ENCODE measurements around the gene ADPGK. TPM values are rescaled to one million over a fixed set of nuclear protein-coding genes. Genes with fewer than 3 reads are reported as not detected.

Gene ADPGK
- total RNA-seq, 1 donor, result 57.9 TPM

DNA sequence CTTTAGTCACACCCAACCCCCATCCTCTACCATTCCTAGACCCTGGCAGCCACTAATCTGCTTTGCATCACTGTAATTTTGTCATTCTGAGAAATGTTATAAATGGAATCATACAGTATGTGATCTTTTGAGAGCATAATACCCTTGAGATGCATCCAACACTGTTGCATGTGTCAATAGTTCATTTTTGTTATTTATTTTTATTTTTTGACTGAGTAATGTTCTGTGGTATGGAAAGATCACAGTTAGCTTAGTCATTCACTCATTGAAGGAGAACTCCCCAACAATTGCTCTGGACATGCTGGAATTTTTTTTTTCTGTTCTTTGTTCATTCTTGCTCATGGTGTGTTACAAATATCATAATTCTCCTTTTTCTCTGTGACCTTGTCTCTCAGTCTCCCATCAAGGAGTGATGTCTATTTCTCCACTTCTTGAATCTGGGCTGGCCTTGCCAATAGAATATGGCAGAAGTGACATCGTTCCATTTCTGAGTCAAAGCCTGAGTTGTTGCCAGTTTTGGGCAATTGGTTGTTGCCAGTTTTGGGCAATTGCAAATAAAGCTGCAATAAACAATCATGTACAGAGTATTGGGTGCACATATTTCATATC, 6.8 kb upstream of the ADPGK start:
- no peak overlapping the region for H3K27ac ChIP-seq (ENCODE audit: low read depth, low read length)
- TF ChIP-seq, protein P1, sequence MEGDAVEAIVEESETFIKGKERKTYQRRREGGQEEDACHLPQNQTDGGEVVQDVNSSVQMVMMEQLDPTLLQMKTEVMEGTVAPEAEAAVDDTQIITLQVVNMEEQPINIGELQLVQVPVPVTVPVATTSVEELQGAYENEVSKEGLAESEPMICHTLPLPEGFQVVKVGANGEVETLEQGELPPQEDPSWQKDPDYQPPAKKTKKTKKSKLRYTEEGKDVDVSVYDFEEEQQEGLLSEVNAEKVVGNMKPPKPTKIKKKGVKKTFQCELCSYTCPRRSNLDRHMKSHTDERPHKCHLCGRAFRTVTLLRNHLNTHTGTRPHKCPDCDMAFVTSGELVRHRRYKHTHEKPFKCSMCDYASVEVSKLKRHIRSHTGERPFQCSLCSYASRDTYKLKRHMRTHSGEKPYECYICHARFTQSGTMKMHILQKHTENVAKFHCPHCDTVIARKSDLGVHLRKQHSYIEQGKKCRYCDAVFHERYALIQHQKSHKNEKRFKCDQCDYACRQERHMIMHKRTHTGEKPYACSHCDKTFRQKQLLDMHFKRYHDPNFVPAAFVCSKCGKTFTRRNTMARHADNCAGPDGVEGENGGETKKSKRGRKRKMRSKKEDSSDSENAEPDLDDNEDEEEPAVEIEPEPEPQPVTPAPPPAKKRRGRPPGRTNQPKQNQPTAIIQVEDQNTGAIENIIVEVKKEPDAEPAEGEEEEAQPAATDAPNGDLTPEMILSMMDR (IDR thresholded peaks at IDR 0.05; ENCODE audit: extremely low read depth, low read depth, low read length), result no peak
- no peaks in the 10 kb centered on the region for H3K79me2 ChIP-seq (ENCODE audit: insufficient read depth, low read length)
- H3K36me3 ChIP-seq (ENCODE audit: insufficient read depth, low read length), result no peaks in the 10 kb centered on the region
- peak overlapping the region; percentile 26 for H3K4me2 ChIP-seq (ENCODE audit: insufficient read depth, low read length)
- H3K4me1 ChIP-seq (ENCODE audit: insufficient read depth, low read length), result peaks cover 21% of the 10 kb centered on the region
- no peak overlapping the region for H3K4me3 ChIP-seq (ENCODE audit: insufficient read depth, low read length)
- no peaks in the 10 kb centered on the region for H3K9me3 ChIP-seq (ENCODE audit: low read depth, low read length)
- no peak for DNase-seq (ENCODE audit: insufficient read length, low spot score, missing footprints)
- H3K27me3 ChIP-seq (ENCODE audit: insufficient read depth, low read length), result no peaks in the 10 kb centered on the region
- H2AFZ ChIP-seq (ENCODE audit: low read length), result no peak overlapping the region
- no peaks in the 10 kb centered on the region for H4K20me1 ChIP-seq (ENCODE audit: insufficient read depth, low read length)

DNA sequence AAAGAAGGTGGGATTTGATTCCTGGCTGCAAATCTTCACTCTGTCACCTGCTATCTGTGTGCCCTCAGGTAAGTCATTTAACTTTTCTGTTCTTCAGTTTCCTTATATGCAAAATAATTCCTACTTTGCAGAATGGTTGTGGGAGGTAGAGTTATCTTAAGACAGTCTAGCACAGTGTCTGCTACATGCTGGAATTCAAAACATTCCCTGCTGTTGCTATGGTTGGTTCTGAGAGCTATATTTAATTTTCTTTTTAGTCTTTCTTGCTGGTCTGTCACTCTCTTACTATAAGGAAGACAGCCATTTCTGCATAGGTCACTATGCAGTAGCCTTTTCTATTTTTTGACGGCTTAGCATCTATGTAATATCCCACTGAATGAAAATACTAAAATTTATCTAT, 4.0 kb upstream of the ADPGK start:
- Histone ChIP-seq H3K4me1 (ENCODE audit: insufficient read depth, low read length) (peaks cover 36% of the 10 kb centered on the region), H4K20me1 (ENCODE audit: insufficient read depth, low read length) (no peaks in the 10 kb centered on the region)
- TF ChIP-seq, protein P1 (IDR thresholded peaks at IDR 0.05; ENCODE audit: extremely low read depth, low read depth, low read length), result no peak

DNA sequence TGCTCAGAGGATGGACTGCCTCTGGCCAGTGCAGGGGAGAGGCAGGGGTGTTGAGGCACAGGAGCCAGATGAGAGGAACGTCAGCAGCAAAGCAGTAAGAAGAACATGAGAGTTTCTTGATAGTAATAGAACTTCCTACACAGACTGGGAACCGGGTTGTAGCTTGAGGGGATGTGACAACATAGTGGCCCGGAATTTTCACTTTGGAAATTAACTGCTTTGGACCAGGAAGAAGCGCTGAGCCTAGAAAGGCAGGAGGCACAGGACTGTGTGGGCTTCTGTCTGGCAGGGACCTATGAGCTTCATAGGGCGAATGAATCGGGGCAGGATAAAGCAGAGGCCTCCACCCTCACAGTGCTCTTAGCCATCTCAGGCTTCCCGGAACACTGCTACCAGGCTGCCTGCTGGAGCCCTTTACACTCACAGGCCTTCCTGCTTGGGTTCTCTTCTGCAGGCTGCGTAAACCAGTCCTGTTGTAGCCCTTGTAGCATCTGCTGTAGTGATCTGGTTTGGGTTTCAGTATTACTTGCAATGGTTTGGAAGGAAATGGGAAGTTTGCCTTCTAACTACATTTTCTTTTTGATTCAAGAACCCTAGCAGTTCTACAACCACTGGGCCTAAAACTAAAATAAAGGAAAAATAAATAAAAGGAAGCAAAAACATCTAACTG, 3.3 kb upstream of the ADPGK start:
- H3K79me2 ChIP-seq (ENCODE audit: insufficient read depth, low read length), result peaks cover 17% of the 10 kb centered on the region
- peaks cover 43% of the 10 kb centered on the region for H3K4me1 ChIP-seq (ENCODE audit: insufficient read depth, low read length)
- H3K4me2 ChIP-seq (ENCODE audit: insufficient read depth, low read length), result no peak overlapping the region
- TF ChIP-seq, protein P1 (IDR thresholded peaks at IDR 0.05; ENCODE audit: extremely low read depth, low read depth, low read length), result no peak
- H3K27me3 ChIP-seq (ENCODE audit: insufficient read depth, low read length), result no peaks in the 10 kb centered on the region
- H4K20me1 ChIP-seq (ENCODE audit: insufficient read depth, low read length), result no peaks in the 10 kb centered on the region
- no peak overlapping the region for H3K4me3 ChIP-seq (ENCODE audit: insufficient read depth, low read length)
- H2AFZ ChIP-seq (ENCODE audit: low read length), result peak overlapping the region; percentile 98
- no peaks in the 10 kb centered on the region for H3K36me3 ChIP-seq (ENCODE audit: insufficient read depth, low read length)
- H3K9me3 ChIP-seq (ENCODE audit: low read depth, low read length), result no peaks in the 10 kb centered on the region
- H3K27ac ChIP-seq (ENCODE audit: low read depth, low read length), result no peak overlapping the region
- no peak for DNase-seq (ENCODE audit: insufficient read length, low spot score, missing footprints)

More for the DNA sequence above, 4.0 kb upstream of the ADPGK start:
- Histone ChIP-seq H3K36me3 (ENCODE audit: insufficient read depth, low read length) (no peaks in the 10 kb centered on the region), H3K79me2 (ENCODE audit: insufficient read depth, low read length) (peaks cover 10% of the 10 kb centered on the region), H3K27ac (ENCODE audit: low read depth, low read length) (no peak overlapping the region), H2AFZ (ENCODE audit: low read length) (peak overlapping the region; percentile 37), H3K9me3 (ENCODE audit: low read depth, low read length) (no peaks in the 10 kb centered on the region), H3K27me3 (ENCODE audit: insufficient read depth, low read length) (no peaks in the 10 kb centered on the region), H3K4me2 (ENCODE audit: insufficient read depth, low read length) (no peak overlapping the region), H3K4me3 (ENCODE audit: insufficient read depth, low read length) (no peak overlapping the region)
- no peak for DNase-seq (ENCODE audit: insufficient read length, low spot score, missing footprints)

DNA sequence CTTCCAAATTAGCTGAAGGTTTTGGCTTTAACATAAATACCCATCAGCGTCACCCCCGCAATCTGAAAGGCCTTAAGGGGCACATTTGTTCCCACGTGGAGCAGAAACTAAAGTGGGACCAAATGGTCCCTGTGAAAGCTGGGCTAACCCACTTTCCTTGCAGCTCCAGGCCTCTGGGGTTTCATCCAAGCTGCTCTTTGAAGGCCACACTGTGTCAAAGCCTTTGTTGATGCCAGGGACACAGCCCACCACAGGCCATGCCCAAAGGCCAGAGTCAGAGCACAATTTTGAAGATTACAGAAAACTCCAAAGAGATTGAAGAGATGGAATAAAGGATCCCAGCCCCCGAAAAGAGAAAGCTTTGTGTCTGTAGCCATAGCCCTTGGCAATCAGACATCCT, 2.7 kb upstream of the ADPGK start:
- Histone ChIP-seq H3K79me2 (ENCODE audit: insufficient read depth, low read length) (peaks cover 23% of the 10 kb centered on the region), H3K9me3 (ENCODE audit: low read depth, low read length) (no peaks in the 10 kb centered on the region), H3K27me3 (ENCODE audit: insufficient read depth, low read length) (no peaks in the 10 kb centered on the region), H3K36me3 (ENCODE audit: insufficient read depth, low read length) (peaks cover 6% of the 10 kb centered on the region), H3K27ac (ENCODE audit: low read depth, low read length) (peak overlapping the region; percentile 94), H2AFZ (ENCODE audit: low read length) (peak overlapping the region; percentile 98), H3K4me1 (ENCODE audit: insufficient read depth, low read length) (peaks cover 49% of the 10 kb centered on the region), H3K4me3 (ENCODE audit: insufficient read depth, low read length) (no peak overlapping the region), H4K20me1 (ENCODE audit: insufficient read depth, low read length) (peaks cover 2% of the 10 kb centered on the region), H3K4me2 (ENCODE audit: insufficient read depth, low read length) (no peak overlapping the region)
- DNase-seq (ENCODE audit: insufficient read length, low spot score, missing footprints), result no peak
- TF ChIP-seq, protein P1 (IDR thresholded peaks at IDR 0.05; ENCODE audit: extremely low read depth, low read depth, low read length), result no peak
